NCI-H2227 treated with DMSO at 0.1 percent for 48 hours (cell line): ENCODE measurements around the gene SOBP.
A peak's percentile ranks its signal among the peaks of the same experiment; 100 is the strongest.
"Not testable (repeated sequence)": the region's sequence is repeated elsewhere in the genome, so short reads cannot be mapped to it uniquely, and the experiment has no call there.

Source experiments
- DNase-seq: peaks from one replicate; lab custom pipeline; 2025; lab: John Stamatoyannopoulos, UW

Gene SOBP, protein sequence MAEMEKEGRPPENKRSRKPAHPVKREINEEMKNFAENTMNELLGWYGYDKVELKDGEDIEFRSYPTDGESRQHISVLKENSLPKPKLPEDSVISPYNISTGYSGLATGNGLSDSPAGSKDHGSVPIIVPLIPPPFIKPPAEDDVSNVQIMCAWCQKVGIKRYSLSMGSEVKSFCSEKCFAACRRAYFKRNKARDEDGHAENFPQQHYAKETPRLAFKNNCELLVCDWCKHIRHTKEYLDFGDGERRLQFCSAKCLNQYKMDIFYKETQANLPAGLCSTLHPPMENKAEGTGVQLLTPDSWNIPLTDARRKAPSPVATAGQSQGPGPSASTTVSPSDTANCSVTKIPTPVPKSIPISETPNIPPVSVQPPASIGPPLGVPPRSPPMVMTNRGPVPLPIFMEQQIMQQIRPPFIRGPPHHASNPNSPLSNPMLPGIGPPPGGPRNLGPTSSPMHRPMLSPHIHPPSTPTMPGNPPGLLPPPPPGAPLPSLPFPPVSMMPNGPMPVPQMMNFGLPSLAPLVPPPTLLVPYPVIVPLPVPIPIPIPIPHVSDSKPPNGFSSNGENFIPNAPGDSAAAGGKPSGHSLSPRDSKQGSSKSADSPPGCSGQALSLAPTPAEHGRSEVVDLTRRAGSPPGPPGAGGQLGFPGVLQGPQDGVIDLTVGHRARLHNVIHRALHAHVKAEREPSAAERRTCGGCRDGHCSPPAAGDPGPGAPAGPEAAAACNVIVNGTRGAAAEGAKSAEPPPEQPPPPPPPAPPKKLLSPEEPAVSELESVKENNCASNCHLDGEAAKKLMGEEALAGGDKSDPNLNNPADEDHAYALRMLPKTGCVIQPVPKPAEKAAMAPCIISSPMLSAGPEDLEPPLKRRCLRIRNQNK

DNA sequence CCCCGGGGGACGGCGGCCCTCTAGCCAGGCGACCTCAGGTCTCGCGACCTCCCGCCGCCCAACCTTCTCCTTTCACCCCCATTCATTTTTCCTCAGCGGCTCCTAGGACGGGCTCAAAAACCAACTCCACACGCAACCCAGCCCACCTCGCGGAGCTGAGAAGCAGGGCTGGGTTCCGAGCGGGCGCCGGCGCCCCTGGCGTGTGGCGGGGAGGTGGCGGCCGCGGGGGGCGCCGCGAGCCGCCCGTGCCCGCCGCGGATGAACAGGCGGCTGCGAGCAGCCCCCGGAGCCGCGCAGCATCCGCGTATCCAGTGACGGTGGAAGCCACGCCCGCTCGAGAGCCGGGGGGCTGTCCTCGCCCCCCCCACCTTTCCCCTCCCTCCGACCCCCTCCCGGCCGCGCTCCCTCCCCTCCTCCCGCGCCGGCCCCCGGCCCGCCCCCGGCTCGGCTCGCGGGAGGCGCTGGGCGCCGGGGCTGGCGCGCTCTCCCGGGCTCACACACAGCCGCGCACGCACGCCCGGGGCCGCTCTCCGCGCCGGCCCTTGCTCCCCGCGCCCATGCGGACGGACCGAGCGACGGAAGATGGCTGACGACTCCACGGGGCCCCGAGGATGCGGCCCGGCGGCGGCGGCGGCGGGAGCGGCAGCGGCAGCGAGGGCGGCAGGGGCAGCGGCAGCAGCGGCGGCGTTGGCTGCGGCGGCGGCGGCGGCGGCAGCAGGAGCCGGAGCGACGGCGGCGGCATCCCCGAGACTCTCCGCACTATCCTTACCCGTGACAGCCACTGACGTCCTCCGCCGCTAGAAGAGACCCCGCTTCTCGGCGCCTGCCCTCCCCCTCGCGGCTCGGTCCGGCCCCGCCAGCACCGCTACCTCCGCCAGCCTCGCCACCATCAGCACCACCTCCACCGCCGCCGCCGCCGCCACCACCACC lies at the start of gene SOBP:
SOBP (plus strand) TSS at position 482 of the 930 bp plus-strand sequence. CDS start 500 bp downstream, outside the sequence.
- peak; percentile 50 for DNase-seq

DNA sequence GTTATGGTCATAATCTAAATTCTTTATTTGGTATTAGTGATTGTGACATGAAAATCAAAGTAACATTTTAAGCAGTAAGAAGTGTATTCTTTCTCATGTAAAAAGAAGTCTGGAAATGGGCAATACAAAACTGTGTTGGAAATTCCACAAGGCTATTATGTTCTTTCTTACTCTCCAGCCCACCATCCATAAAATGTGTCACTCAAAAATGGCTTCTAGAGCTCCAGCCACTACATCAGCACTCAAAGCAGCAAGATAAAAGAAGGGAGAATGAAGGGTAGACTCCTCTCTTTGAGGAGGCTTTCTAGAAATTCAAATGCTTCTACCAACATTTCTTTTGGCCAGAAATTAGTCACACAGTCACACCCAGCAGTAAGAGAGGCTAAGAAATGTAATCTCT lies 49.0 kb upstream of the SOBP start:
- DNase-seq = no peak

DNA sequence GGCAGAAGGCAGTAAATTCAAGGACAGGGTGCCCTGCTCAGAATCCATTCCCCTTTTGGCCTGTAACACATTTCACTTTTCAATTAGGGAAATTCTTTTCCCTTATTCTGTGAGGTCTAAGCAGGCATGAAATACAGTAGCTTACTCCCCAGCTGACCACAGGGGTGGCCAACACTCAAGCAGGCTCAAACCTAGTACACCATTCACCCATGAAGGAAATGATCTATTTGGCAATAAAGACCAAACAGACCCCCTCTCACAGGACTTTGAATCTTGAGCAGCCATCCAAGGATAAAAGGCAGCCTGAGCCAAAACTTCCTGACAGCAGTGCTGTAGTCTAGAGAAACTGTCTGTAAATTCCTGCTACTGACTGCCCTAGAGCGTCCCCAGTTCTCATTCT lies 48.2 kb upstream of the SOBP start:
- no peak for DNase-seq

DNA sequence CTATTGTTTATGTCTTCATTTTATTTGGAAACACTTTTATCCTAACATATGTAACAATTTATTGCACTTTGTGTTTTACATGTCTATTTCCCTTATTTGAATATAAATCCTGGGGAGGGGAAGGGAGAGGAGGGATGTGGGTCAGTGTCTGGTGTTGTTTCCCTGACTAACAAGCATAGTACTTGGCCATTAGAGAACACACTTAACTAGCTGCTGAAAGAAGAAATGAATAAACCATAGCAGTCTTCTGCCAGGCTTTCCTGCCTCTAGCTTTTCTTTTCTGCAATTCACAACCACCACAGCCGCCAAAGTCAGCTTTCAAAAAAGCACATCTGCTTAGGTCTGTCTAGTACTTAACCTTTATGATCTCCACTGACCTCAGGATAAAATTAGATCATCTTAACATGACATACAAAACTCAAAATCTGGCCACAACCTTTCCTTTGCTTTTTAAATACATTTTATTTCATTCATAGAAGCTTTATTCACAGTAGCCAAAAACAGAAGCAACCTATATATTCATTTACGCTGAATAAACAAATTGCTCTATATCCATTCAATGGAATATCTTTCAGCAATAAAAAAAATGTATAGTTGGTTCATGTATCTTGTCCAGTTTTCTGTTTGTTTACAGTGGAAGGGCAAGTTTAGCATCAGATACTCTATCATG lies 46.8 kb upstream of the SOBP start:
- no peak for DNase-seq

DNA sequence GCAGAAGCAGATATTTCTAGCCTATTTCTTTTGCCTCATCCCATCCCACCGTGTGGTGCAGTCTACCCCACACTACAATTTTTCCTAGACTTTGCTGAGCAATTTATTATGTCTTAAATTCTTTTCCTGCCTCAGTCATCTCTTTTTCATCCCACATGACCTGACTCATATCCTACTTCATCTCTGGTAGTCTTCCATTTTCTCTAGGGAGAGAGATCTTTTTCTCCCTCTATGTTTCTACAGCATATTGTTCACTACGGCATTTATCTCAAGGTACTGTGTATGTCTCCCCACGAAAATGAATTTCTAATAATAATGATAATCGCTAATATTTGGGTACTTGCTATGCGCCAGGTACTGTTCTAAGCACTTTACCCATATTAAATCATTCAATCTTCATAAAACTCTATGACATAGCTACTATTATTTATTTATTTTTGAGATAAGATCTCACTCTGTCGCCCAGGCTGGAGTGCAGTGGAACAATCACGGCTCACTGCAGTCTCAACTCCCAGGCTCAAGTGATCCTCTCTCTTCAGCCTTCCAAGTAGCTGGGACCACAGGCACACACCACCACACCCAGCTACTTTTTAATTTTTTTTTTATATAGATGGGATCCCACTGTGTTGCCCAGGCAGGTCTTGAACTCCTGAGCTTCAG lies 46.2 kb upstream of the SOBP start:
- no peak for DNase-seq

DNA sequence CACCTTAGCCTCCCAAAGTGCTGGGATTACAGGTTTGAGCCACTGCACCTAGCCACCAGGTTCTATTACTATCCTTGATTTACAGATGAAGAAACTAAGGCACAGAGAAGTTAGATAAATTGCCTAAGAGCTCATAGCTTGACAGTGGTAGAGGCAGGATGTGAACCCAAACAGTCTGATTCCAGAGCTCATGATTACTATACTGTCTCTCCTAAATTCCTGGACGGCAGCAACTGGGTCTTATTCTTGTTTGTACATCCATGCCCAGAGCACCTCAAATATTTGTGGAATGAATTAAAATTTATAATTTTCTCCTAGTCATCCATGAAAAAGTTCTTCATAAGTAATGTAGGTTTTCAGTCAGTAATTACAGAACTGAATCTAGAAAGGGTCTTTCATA lies 45.6 kb upstream of the SOBP start:
- DNase-seq = no peak

DNA sequence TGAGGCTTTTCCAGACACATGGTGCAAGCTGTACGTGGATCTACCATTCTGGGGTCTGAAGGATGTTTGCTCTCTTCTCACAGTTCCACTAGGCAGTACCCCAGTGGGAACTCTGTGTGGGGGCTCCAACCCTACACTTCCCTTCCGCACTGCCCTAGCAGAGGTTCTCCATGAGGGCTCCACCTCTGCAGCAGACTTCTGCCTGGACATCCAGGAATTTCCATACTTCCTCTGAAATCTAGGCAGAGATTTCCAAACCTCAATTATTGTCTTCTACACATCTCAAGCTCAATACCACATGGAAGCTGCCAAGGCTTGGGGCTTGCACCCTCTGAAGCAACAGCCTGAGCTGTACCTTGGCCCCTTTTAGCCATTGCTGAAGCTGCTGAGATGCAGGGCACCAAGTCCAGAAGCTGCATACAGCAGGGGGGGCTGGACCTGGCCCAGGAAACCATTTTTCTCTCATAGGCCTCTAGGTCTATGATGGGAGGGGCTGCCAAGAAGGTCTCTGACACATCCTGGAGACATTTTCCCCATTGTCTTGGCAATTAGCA lies 42.2 kb upstream of the SOBP start:
- no peak for DNase-seq

DNA sequence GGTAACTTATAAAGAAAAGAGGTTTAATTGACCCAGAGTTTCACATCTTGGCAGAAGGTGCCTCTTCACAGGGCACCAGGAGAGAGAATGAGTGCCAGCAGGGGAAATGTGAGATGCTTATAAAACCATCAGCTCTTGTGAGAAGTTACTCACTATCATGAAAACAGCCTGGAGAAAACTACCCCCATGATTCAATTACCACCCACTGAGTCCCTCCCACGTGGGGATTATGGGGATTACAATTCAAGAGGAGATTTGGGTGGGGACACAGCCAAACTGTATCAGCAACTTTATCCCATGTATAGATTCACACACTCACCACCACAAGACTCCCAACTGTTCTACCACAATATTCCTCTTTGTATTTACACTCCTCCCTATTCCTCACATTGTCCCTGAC lies 41.1 kb upstream of the SOBP start:
- DNase-seq = no peak

DNA sequence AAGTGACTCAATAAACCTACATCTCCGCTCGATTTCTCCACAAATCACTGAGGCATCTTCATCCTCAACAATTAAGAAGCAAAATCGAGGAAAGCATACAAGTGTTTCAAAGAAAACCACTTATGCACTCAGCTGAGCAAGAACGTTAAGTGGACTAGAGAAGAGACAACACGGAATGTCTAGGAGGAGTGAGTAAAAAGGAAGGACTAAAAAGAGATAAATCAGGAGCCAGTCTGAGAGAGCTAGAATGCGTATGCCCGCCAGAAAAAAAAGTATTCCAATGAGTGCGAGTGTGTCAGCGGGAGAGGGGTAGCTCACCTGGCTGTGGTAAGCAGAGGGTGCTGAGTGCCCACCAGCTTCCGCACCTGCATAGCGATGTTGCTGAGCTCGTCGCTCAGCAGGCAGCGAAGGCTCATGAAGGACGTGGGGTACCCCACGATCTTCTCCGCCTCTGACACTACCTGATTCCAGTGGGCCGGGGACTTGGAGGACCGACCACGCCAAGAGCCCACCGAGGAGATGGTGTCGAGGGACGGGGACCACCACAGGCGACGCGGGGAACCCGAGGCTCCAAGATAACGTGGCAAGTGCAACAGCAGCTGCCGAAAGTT lies 31.1 kb upstream of the SOBP start:
- DNase-seq = peak; percentile 28

DNA sequence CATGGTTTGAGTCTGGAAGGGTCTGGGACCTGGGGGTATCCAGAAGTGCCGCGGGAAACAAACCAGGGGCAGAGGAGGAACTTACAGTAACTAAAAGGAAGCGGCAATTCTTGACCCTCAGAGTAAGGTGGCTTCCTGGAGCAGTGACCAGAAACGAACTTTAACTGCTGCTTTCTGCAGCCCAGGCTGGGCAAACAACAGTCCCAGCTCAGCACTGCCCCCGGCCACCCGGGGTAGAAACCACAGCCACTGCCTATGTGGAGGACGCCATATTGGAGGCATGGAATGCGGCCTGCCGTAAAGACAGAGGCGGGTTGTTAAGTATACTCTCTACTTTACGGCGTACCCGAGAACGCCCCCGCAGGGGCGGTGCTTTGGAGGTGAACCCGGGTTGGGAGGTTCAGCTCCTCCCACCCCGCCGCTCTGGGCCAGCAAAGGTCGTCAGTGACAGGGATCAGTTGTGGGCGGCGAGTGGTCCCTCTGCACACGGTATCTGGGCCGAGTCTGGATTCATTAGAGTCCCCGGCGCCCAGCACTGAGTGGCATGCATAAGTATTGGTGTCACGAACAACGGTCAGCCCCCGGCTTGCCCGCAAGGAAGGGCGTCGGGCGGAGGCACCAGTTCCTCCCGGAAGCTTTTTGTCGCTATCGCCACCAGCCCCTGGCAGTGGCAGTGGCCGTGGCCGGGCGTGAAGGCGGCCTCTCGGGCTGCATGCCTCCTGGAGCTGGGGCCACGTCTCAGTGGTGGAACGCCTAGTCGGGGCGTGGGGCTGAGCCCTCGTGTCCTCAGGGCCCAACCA lies 30.4 kb upstream of the SOBP start, which contains the start of gene PDSS2:
PDSS2 (minus strand) TSS at position 282 of the 800 bp plus-strand sequence; CDS start at position 3, 279 bp downstream.
- DNase-seq = peak; percentile 90

DNA sequence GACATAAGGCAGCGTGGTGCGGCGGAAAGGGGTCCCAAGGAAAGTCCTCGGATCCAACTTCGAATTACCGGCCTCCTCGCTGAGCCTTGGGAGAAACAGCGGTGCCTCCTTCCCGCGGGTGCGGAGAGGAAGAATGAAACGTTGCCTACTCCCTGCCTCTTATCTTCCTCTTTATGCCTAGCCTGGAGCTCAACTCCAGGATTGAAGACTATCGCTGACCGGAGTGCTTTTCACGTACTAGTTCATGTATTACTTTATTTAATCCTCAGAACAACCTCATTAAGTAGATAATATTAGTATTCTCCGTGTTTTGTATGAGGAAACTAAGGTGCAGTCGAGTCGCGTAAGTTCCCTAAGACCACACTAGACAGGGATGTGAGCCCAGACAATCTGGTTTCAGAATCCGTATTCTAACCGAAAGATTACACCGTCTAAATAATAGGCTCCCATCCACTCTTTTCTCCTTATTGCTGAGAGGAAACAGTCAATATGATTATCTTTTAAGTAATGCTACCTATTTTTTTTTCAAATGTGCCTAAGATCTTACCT lies 29.8 kb upstream of the SOBP start:
- peak; percentile 35 for DNase-seq

DNA sequence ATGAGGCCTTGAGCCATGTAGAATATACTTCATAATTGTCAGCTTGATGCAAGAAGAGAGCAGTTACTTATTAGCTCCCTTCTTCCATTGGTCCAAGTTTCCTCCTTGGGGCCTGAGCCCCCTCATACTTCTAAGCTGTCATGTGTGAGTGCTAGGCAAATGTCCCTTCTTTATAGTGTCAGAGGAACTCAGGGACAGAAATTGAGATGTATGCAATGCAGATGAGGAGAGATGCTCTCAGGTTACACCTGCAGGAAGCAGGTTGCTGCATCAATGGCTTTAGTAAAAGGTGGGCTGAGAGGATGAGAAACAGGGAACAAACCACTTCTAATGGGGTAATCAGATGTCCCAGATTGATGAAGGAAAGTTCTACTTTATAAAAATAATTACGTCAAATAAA lies 23.9 kb upstream of the SOBP start:
- DNase-seq = no peak

DNA sequence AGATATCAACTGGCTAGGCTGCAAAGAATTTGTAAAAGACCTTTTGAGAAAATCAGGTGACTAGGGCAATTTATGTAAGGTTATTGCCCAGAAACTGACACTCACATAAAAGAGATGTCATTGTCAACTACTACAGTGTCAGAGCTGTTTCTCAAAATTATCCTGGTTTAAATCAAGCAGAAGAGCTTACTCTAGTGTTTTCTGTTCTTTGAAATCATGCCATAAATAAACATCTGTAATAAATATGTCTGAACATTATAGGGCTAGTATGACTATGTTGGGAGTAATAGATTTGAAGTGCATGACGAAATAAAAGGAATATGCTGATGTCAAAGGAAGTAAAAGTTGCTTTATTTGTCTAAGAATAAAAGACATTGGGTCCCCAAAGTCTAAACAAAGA lies 19.6 kb upstream of the SOBP start:
- DNase-seq = no peak

DNA sequence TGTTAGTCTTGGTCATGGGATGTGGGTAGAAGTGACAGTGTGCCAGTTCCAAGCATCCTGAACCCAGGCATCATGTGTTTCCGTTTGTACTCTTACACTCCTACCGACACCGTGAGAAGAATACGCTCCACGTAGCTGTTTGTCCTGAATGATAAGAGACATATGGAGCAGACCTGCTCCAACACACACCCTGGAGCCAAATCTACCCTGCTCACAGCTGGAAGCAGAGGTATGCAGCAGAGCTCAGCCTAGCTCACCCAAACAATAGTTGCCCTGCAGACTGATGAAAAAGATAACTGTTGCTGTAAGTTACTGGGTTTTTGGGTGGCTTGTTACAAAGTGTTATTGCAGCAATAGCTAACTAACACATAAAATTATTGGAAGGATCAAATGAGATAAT lies 16.3 kb upstream of the SOBP start:
- no peak for DNase-seq

DNA sequence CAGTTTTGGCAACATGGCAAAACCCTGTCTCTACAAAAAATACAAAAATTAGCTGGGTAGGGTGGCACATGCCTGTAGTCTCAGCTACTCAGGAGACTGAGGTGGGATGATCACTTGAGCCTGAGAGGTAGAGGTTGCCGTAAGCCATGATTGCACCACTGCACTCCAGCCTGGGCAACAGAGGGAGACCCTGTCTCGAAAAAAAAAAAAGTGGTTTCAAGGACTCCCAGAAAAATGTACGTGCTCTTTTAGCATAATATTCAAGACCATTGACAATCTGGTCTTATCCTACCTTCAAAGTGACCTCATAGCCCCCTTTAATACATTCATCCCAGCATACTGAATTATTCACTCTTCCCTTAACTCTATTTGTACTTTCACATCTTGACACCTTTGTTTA lies 14.6 kb upstream of the SOBP start:
- DNase-seq = not testable (repeated sequence)

DNA sequence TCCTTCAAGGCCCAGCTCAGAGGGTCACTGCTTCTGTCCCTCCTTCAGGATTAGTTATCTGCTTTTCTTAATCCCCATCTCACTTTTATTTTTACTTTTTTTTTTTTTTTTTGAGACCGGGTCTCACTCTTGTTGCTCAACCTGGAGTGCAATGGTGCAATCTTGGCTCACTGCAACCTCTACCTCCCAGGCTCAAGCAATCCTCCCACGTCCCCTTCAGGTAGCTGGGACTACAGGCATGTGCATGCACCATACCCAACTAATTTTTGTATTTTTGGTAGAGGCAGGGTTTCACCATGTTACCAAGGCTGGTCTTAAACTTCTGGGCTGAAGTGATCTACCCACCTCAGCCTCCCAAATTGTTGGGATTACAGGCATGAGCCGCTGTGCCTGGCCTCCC lies 14.1 kb upstream of the SOBP start:
- not testable (repeated sequence) for DNase-seq

DNA sequence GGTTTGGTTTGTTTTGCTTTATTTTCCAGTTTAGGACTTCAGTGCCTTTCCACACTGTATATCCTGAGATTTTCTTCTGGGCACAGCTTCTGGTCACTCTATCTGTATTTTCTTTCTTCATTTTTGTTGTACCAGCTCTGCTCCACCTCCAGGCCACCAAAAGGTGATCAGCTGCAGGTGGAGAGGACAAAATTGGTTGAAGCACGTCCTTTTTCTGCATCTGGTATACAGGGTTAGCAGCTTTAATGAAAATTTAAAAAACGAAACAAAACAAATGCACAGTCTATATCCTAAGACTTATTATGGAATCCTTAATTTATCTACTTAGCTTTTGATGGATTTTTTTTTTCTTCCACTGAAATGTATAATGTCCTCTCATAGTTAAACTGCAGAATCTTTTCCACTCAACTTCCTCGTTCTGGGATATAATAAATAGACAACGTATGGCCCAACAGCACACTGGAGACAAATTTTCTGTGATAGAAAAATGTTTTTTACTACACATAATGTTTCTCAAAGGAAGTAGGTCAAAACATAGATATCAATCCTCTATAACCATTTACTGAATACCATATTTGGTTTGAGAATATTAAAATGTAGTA lies 10.7 kb upstream of the SOBP start:
- no peak for DNase-seq

DNA sequence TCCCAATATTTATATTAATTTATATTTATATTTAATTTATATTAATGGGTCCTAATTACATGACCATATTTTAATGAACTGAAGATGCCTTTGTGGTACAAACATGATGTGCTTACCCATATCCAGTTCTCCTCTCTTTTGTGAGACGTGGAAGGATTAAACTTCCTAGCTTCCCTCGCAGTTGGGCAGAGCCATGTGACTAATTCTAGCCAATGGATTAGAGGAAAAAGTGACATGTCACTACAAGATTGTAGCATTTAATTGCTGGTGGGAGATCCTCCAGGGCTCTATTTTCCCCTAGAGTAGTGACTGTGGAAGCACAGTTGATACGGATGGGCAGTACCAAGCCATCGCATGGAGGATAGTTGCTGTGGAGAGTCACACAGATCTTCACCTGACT lies 4.8 kb upstream of the SOBP start:
- no peak for DNase-seq
